ENCODE data around the gene RBP4.

GRCh38 chr10:93615576-93616235 lies 14.7 kb upstream of the RBP4 start:
- TF ChIP-seq CTCF (IDR thresholded peaks at IDR 0.05) (no peak), POLR2A (IDR thresholded peaks at IDR 0.05) (no peak), EP300 (IDR thresholded peaks at IDR 0.05) (no peak)
